COR-L47 (cell line): ENCODE data around the gene NTN1.
"Not testable (repeated sequence)": the region's sequence is repeated elsewhere in the genome, so short reads cannot be mapped to it uniquely, and the experiment has no call there.

Source experiments
- DNase-seq: peaks from one replicate; lab custom pipeline; 2025; lab: John Stamatoyannopoulos, UW

The NTN1 gene

DNA sequence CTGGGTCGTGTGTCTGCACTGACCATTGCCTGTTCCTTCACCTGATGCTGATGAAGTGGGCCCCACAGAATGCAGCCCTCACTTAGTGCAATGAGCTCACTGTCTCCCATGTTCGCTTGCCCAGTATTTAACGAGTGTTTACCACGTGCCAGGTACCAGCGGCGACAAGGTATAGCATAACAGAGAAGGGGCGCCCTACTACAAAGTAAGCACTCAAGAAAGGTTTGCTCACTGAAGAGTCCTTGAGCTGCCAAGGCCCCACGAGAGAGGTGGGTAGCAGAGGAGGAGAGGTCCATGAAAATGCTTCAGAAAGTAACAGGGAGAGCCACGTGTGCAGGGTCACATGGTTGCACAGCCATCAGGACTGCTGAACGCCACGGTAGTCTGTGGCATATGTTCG, 230.0 kb downstream of the NTN1 start:
- DNase-seq = no peak

DNA sequence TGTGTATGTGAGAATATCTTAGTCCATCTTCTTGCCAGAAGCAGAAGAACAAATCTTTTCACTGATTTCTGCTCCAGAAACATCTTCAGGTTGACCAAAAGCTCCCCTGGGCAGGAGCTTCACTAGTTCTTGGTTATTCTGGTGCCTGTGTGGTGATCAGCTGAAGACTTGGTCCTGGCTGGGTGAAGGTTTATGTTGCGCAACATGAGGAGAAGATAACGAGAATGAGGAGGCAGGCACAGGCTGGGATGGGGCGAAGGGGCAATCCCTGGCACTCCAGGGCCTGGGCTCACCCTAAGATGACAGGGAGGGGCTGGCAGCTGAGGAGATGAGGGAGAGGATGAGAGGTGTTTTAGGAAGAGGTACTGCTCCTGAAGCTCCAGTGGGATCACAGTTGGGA, 232.0 kb downstream of the NTN1 start:
- no peak for DNase-seq

DNA sequence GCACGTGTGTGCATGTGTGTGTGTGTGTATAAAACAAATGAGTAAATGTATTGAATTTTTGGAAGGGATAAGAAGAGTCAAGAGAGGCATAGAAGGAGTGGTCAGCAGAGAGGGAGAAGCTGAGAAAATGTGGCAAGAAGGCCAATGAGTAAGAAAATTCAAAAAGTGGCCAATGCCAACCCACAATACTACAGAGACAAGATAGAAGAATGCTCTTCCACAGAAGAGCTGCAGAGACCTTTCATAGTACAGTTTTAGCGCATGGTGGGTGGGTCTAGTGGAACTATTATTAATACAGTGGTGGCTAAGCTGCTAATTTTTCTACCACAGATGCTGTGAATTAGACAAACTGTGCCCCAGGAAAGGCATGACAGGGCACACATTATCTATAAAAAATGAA, 233.5 kb downstream of the NTN1 start:
- no peak for DNase-seq

DNA sequence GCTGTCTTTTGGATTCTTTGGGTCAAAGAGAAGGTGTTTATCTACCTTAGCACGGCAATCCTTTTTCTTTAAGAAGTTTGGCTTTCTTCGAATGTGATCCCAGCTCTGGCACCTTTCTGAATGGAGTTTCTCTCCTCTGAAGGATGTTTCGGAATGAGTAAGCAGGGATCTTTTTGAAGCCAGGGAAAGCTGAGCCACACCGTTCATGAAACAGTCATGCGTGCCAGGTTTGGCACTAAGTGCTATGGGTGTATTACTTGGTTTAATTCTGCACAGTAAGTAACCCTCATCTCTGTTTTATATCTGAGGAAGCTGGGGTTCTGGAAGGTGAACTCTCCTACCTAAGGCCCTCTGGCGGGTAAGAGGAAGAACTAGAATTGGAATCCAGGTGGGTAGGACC, 234.5 kb downstream of the NTN1 start:
- DNase-seq = no peak

DNA sequence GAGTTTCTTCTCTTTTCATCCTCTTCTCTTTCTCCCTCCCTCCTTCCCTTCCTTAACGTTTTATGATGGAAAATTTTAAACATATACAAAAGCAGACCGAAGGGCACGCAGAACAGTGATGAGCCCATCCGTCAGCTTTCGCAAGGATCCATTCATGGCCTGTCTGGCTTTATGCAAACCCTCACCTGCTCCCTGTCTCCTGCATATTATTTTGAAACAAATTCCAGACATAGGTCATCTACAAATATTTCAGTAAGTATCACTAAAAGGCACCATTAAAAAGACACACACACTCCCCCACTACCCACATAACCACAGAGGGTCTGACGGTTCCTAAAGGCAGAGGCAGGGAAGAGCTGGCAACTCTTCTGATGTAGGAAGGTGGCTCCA, 235.0 kb downstream of the NTN1 start:
- DNase-seq = no peak

DNA sequence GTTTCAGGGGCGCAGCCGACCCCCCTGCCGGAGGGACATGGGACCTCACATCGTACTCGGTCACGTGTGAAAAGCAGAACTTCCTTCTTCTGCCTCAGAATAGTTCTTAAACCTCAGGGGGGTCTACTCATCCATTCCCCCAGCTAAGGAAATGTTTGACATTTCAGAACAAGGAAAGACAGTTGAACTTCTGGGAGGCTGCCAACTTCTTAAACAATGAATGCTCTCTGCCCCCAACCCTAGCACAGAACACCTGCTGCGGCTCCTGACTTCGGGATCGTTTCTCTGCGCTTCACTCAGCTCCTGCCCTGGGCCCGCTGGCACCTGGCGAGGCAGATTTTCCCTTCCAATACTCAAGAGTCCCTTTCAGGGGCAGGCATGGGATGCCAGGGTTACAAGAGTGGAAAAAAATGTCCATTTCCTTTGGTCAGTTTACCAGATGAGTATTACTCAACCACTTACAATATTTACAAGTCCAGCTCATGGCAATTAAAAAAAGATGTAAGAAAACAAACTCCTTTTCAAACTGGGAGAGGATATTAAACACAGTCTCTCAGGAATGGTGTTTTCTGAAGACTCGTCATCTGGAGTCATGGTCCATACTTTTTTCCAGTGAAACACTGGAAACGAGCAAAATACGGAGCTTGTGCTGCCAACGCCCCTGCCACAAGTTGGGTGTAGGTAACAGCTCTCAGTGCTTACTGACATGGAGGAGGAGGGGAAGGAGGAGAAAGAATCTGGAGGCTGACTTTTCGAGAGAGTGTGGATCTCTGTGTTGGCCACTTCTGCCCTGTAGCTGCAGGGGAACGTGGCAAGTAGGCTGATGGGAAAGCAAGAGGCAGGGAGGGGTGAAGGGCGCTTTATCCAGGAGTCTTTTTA, 235.7 kb downstream of the NTN1 start:
- no peak for DNase-seq

DNA sequence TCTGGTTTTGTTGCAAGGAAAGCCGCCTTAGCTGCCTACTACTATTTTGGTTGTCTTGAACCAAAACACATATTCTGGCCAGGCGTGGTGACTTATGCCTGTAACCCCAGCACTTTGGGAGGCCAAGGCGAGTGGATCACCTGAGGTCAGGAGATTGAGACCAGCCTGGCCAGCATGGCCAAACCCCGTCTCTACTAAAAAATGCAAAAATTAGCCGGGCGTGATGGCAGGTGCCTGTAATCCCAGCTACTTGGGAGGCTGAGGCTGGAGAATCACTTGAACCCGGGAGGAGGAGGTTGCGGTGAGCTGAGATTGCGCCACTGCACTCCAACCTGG, 236.3 kb downstream of the NTN1 start:
- DNase-seq = not testable (repeated sequence)

DNA sequence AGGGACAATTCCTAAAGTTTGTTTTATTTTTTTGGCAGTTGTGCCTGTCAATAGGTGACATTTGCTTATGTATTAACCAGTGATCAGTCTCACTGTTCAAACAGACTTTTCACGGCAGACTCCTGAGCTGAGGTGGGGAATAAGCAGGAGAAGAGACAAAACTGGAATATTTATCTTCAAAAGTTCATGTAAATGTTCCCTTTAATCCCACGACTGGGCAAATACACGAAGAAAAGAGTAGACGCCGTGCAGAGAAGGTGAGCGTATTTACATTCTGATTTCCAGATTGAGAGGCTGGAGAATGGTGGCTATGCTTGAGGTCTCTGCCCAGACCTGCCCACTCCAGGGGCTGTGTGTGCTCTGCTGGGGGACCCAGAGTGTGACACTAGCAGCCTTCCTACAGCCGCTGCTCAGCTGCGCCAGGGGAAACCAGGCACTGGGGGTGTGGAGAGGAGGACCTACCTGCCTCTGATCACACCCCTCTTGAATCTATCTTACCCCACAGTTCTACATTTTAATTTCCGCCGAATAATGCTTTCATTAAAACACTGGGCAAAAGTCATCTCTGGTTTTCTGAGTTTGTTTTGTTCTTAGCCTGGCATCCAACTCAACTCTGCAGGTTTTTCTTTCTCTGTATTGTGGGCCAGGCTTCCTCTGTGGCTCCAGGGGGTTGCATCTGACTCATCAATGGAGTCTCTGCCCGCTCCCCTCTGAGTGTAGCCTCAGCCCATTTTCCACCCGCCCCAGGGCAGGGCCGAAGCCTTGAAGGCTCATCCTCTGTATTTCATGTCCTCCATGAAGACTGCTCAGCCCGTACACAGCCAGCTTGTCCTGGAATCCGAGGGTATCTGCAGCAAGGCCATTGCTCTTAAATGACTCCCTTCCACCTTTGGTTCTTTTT, 237.1 kb downstream of the NTN1 start:
- DNase-seq = no peak

DNA sequence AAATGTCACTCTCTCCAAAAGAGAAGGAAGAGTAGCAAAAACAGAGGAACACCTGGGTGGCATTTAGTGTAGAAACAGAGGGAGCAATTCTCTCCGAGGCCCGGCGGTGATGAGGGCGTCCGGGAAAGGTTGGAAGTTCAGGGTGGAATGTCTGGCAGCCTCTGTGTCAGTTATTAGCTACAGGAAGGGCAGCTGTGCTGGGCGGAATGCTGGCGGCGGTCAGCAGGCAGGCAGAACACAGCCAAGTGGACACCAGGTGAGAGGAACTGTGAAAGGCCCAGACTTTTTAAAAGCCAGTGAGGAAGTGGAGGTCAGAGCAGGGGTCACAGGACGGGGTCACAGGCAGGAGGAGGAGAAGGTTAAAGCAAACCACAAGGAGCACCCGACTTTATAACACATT, 238.1 kb downstream of the NTN1 start:
- no peak for DNase-seq

DNA sequence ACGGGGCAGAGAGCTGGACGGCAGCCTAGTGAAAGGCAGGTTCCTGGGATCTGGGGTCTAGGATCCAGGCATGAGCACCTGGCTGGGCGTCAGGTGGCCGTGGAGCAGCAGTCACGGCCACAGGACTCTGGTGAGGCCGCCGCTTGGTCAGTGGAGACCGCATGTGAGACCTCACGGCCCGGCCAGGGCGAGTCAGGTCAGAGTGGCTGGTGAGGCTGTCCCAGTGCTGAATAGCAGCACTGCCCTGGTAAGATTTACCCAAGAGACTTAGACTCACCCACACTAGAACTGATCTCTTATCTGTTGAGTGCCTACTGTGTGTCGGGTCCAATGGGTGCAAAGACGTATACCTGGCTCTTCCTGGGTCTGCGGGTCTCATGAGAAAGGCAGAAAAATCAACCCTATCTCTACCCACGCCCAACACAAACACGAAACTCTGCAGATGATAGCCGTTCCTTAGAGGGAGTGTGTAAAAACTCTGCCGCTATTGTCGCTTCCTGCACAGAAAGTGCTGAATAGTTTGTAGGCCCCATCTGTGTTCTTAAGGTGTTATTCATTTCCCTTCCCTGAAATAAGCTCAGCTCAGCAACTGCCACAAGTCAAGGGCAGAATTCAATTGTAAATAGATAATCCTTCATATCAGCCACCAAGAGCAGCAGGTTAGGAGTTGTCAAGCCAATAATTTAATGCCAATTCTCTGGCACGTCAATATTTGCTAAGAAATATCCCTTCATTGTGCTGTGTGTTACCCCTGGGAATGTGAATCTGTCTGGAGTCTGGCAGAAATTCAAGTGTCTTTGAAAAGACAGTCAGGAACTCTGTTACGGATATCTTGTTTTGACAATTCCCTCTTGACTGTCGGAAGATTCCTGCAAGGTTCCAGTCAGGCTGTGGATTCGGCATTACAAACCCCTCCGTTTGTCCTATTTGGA, 240.0 kb downstream of the NTN1 start:
- no peak for DNase-seq

DNA sequence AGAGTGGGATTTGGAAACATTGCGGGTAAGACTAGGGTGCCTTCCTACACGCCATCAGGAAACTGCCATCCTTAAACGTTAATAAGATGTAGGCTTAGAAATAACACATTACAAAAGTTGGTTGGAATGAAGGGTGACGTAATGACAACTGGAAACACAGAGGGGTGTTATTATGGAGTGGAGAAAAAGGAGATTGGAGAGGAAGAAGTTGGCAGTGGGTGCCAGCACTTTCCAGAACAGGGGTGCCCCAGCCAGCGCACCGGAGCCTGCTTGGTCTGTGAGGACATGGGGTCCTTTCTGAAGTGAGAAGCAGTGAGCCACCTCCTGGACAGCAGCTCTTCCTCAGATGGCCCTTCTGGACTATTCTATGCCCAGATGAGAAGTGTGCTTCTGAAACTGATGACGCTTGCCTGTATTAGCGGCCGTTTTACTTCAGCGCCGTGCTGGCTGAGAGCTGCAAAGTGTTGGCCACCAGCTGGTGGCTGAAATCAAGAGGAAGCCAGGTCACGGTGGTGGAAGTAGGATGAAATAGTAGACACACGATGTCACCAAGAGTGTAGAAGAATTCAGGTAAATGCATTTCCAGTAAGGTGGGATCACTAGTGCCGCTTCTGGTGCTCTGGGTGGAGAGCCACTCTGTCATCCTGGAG, 244.8 kb downstream of the NTN1 start:
- no peak for DNase-seq

DNA sequence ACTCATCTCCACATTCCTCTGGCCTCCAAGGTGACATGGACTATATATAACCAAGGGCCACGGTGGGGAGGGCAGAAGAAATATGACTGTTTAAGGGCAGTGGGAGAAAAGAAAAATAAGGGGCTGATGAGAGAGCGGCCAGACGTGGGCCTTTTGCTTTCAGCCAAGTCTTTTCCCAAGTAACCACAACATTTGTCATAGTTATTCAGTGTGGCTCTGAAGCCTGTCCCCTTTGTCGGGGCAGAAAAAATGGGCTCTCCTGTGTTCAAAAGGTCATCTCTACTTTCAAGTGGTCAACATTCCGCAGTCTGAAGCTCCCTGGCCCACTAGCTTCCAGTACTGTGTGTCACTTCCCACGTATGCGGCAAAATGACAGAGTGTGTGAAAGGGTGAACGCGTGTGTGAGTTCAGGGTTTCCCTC, 245.4 kb downstream of the NTN1 start:
- no peak for DNase-seq

DNA sequence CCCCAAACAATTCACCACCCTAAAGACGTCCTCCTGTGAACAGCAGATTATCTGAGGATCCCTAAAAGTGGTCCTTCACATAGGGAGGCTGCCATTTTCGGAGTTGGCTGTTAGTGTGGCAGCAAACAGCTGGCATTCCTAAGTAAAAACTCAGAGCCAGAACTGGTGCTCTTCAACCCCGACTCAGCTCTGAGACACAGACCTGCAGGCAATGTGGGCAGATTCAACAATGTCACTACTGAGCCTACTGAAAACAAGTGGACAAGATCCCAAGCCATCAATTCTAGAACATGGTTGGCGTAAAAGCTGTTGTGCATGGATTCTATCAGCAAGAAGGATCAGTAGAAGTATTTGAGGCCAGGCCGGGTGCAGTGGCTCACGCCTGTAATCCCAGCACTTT, 247.2 kb downstream of the NTN1 start:
- DNase-seq = no peak

DNA sequence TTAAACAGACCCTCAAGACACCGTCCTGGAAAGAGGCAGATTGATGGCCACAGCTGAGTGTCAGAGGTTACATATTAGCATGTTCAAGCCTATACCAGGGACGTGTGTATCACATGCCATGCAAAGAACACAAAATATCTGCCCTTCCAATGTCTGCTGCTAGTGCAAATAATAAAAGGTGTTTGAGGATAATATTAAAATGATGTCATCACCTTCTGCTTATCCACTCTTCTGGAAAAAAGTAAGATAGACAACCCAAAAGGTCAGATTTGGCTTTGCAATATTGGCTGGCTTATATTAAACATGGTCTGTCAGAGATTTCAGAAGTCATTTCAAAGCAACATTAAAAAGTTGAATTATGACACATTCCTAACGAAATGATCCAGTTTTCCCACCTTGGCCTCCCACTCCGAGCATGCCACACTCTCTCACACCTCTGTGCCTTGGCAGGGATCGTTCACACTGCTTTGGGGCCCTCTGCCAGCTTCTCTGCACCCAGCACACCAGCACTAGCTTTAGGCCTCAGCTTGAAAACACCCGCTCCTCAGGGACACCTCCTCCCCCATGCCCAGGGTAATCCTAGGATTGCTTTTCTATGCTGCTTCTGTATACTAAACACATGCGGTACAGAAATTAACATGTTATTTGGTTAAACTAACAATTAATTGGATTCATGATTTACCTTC, 248.2 kb downstream of the NTN1 start:
- DNase-seq = no peak

DNA sequence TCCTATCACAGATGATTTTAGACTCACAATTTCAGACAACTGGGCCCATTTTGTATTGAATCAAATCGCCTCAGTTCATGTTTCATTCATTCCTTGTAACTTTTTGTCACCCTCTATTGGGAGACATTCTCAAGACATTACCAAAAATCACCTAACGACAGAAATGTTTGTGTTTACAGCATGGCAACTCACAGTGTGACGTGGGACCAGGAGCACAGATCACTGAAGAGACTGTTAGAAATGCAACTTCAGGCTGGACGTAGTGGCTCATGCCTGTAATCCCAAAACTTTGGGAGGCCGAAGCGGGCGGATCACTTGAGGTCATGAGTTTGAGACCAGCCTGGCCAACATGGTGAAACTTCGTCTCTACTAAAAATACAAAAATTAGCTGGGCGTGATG, 249.6 kb downstream of the NTN1 start:
- DNase-seq = no peak

DNA sequence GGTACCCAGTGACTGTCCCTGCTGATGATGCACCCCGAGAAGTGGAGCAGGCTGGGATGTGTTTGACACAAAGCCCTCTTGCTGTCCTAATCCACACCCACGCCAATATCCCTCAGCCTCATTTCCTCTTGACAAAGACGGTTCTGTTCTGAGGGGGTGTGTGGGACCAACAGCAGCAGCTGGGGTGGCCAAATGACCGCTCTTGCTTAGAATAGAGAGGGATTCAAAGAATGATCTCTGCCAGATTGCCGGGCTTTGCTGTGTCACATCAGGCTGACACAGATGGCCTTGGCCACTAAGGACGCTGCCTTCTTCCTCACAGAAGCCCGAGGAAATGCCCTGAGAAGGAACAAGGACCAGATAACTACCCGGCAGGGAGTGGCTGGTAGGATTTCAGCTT, 250.7 kb downstream of the NTN1 start:
- no peak for DNase-seq

DNA sequence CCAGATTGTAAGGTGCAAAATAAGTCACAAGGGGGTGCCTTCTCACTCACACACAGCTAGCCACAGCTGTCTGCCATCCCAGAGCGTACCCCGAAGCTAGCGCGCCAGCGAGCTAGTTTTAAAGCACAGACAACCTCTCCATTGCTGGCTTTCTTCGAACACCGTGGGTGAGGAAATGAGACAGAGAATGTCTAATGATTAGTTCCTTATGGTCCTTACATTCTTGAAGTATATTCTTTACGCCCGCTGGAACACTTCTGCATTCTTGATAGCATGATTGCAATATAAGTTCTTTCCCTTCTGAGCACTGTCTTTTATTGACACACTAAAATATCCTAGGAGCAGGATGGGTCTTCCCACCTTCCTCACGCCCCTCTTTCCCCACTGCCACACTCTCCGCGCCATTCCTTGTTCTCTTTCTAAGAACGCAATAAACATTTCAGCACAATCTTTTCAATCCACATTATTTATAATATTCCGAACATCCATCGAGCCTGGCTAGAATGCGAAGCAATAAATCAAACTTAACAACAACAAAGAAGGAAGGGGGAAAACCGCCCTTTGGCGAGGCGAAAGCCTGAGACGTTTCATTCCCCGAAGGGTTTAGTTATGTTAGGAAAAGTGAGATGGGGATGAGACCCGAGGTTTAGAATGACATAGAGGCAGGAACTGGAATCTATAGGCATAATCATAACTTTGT, 251.3 kb downstream of the NTN1 start:
- no peak for DNase-seq

DNA sequence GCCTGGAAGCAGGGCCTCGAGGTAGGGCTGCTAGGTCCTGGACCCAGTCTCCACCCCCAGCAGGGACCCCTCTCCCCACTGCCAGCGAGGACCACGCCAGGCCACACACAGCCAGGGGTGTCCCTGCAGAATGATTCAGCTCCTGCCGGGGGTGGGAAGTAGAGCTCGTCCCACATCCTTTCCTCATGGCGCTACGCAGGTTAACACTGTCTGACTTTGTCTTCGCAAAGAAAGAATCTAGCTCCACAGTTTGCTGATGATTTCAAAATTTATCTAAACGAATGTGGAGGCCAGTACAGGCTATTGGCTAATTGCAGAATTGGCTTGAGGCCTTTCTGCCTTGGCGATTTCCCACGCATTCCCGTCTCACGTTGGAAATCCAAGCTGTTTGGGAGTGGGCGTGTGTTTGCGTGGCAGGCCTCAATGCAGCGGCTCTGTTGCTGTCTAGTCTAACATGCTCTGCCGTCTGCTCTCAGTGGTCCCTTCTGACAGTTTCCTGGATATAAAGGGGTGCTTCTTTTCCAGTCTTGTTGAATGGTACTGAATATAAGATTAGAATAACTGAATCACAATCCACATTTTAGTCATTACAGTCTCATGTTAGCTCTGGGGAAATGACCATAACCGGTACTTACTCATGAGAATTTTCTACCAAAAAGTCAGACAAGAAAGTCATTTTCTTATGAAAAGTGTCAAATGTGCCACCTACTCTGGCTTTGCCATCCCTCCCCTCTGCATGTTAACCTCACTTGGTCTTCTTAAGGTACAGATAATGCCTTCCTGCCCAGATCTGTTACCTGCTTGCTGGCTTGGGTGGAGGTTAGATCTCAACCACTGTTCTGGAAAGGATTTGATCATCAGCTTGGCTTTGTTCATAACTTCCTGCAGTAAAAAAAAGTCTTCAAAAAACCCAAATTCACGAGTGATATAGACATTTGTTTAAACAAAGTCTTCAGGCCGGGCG, 252.4 kb downstream of the NTN1 start:
- no peak for DNase-seq

DNA sequence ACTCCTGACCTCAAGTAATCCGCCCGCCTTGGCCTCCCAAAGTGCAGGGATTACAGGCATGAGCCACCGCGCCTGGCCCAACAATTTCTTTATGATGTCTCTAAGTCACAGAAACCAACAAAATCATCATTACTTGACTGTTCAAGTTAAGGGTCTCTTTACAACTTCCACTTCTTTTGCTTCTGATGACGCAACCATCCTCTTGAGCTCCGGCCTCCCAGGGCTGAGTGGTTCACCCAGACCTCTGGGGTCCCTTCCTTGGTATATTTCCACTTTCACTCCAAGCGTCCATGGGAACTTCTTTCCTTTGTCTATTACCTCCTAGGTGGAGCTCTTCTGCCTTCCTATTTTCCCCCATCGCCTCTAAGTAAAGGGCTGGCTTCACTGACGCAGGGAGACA, 253.7 kb downstream of the NTN1 start:
- DNase-seq = no peak
